Stimulated activated CD4-positive, alpha-beta T cell treated with anti-CD3 and anti-CD28 coated beads, Interleukin-12 subunit alpha, Interleukin-12 subunit beta, amount 100 ng/mL, for 48 hours (primary cell): ENCODE data around the gene IFI35.

Experiments
- DNase-seq, 3 donors: peaks; one replicate each; pipeline ENCODE4 v3.0.0-alpha.2; 2020; ENCODE audit warnings: low read depth in 2 of 3, low spot score in 1 of 3

The IFI35 gene

GRCh38 chr17:43056051-43056450 is 49.5 kb downstream of the IFI35 start:
- DNase-seq, result no peak

DNA sequence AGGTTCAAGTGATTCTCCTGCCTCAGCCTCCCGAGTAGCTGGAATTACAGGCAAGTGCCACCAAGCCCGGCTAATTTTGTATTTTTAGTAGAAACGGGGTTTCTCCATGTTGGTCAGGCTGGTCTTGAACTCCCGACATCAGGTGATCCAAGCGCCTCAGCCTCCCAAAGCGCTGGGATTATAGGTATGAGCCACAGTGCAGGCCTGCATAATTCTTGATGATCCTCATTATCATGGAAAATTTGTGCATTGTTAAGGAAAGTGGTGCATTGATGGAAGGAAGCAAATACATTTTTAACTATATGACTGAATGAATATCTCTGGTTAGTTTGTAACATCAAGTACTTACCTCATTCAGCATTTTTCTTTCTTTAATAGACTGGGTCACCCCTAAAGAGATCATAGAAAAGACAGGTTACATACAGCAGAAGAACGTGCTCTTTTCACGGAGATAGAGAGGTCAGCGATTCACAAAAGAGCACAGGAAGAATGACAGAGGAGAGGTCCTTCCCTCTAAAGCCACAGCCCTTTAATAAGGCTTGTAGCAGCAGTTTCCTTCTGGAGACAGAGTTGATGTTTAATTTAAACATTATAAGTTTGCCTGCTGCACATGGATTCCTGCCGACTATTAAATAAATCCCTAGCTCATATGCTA is 56.5 kb downstream of the IFI35 start:
- no peak for DNase-seq
